A549 treated with dexamethasone at 1 μM for 4 hours (cell line): Measurements from ENCODE around the gene EIF2S2. TPM values are rescaled to one million over a fixed set of nuclear protein-coding genes. Genes with fewer than 3 reads are reported as not detected.

Source experiments
- total RNA-seq: library from RNA; stranded (reverse); fragments of 200-300 nt; extraction: Qiagen RNA extraction; gene quantifications from 5 replicates; pipeline ENCODE4 v1.2.3, GENCODE V29; 2022

EIF2S2 gene
- 91.5 to 117 TPM (median 98.1 TPM) in 5 replicates for total RNA-seq

GRCh38 chr20:34111702-34112599 lies at the start of gene EIF2S2:
Gene EIF2S2, minus strand, starts transcription at chr20:34112243. Its CDS starts 133 bp downstream, at chr20:34112110.

Other genes with a start within 250 kb of the EIF2S2 start
- 129 to 161 TPM (median 151 TPM) in 5 replicates for gene RALY, start 118.3 kb downstream of the EIF2S2 start, total RNA-seq
- not detected in 5 replicates for gene ASIP, start 129.2 kb upstream of the EIF2S2 start, total RNA-seq
- 298 to 346 TPM (median 332 TPM) in 5 replicates for gene AHCY, start 191.1 kb upstream of the EIF2S2 start, total RNA-seq